ENCODE results near the gene TAF11.

DNA sequence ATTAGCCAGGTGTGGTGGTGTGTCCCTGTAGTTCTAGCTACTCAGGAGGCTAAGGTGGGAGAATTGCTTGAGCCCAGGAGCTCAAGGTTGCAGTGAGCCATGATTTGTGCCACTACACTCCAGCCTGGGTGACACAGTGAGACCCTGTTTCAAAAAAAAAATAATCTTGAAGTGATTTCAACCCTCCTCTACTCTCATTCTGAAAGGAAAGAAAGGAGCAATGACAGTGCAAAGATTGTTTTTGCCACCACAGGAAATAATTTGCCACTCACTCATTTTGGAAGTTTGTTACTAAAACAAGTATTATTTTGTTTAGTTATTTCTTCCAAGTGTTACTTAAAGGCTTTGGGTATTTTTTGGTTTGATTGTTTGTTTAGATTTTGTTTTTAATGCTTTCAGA, 50.3 kb downstream of the TAF11 start:
- no peak for TF ChIP-seq EZH2 (IDR thresholded peaks at IDR 0.05; ENCODE audit: borderline replicate concordance, low read depth, low read length, poor library complexity, severe bottlenecking)
- TF ChIP-seq, protein P1, sequence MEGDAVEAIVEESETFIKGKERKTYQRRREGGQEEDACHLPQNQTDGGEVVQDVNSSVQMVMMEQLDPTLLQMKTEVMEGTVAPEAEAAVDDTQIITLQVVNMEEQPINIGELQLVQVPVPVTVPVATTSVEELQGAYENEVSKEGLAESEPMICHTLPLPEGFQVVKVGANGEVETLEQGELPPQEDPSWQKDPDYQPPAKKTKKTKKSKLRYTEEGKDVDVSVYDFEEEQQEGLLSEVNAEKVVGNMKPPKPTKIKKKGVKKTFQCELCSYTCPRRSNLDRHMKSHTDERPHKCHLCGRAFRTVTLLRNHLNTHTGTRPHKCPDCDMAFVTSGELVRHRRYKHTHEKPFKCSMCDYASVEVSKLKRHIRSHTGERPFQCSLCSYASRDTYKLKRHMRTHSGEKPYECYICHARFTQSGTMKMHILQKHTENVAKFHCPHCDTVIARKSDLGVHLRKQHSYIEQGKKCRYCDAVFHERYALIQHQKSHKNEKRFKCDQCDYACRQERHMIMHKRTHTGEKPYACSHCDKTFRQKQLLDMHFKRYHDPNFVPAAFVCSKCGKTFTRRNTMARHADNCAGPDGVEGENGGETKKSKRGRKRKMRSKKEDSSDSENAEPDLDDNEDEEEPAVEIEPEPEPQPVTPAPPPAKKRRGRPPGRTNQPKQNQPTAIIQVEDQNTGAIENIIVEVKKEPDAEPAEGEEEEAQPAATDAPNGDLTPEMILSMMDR (conservative IDR thresholded peaks at IDR 0.05; ENCODE audit: low read depth, low read length): no peak

Measured in A673 (cell line).